Choroid plexus epithelial cell (primary cell): ENCODE results near the gene LPP.
A peak's percentile ranks its signal among the peaks of the same experiment; 100 is the strongest.
"Not testable (repeated sequence)": the region's sequence is repeated elsewhere in the genome, so short reads cannot be mapped to it uniquely, and the experiment has no call there.

ENCODE experiments used
- DNase-seq: peaks from one replicate; pipeline ENCODE4 v3.0.0-alpha.2; 2010; ENCODE audit warnings: low read depth
- H3K4me3 ChIP-seq: 2 replicates; pipeline ENCODE4 v1.5.1; 2011; ENCODE audit warnings: low read depth, mild to moderate bottlenecking, control low read depth, low read length, moderate library complexity
- TF ChIP-seq, protein P1 (sequence below): conservative IDR thresholded peaks from 2 replicates; pipeline ENCODE4 v1.5.1; 2011; ENCODE audit warnings: low read depth, mild to moderate bottlenecking, control low read depth, inconsistent platforms, low read length, moderate library complexity

Gene LPP

DNA sequence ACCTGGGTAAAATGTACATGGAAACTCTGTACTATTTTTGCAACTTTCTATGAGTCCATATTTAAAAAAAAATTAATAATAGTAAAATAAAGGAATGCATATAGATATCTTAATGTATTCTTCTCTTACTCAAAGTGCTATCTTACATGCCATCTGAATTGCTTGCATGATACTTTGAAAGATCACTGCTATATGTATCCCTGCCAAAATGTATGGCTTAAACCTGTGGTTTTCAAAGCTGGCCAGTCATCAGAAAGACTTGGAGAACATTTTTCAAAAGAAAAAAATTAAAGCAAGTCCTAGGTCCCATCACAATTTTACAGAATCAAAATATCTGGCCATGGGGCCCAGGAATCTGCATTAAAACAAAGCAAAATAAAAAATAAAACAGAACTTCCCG is 262.1 kb downstream of the LPP start:
- no peak overlapping the region for H3K4me3 ChIP-seq
- DNase-seq, result no peak
- TF ChIP-seq, protein P1, sequence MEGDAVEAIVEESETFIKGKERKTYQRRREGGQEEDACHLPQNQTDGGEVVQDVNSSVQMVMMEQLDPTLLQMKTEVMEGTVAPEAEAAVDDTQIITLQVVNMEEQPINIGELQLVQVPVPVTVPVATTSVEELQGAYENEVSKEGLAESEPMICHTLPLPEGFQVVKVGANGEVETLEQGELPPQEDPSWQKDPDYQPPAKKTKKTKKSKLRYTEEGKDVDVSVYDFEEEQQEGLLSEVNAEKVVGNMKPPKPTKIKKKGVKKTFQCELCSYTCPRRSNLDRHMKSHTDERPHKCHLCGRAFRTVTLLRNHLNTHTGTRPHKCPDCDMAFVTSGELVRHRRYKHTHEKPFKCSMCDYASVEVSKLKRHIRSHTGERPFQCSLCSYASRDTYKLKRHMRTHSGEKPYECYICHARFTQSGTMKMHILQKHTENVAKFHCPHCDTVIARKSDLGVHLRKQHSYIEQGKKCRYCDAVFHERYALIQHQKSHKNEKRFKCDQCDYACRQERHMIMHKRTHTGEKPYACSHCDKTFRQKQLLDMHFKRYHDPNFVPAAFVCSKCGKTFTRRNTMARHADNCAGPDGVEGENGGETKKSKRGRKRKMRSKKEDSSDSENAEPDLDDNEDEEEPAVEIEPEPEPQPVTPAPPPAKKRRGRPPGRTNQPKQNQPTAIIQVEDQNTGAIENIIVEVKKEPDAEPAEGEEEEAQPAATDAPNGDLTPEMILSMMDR, result no peak

DNA sequence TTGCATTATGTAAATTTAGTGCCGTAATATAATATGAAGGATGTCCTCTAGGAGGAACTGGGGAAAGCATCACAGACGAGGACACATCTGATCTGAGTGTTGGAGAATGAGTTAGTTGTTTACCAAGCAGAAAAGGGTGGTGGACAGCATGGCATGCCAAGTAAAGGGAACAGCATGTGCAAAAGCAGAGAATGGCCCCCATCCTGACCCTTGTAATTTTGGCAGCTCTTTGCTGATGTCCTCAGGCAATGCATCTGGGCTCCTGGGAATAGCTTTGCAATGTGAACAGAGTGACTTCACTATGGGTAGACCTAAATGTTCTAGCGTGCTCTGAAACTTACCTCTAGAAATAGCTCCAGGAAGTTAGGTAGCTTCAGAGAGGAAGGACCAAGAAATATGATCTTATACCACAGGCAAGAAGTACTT is 263.3 kb downstream of the LPP start:
- TF ChIP-seq, protein P1, result no peak
- no peak overlapping the region for H3K4me3 ChIP-seq
- no peak for DNase-seq

DNA sequence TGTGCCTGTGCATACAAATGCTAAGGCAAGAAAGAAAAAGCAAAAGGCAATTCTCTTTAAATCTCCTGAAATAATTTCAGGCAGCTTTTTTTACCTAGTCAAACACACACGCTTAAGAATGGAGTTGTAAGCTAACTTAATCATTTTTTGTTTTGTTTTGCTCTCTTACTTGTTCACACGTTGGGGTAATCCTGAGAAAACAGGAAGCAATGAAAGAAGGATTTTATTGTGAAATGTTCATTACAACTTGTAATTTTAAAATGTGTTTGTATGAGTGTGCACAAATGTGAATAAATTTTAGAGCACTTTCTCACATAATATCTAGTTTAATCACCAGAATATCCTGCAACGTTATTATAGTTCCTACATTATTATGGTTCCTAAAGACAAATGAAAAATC is 263.8 kb downstream of the LPP start:
- H3K4me3 ChIP-seq, result no peak overlapping the region
- DNase-seq, result no peak
- TF ChIP-seq, protein P1, result no peak

DNA sequence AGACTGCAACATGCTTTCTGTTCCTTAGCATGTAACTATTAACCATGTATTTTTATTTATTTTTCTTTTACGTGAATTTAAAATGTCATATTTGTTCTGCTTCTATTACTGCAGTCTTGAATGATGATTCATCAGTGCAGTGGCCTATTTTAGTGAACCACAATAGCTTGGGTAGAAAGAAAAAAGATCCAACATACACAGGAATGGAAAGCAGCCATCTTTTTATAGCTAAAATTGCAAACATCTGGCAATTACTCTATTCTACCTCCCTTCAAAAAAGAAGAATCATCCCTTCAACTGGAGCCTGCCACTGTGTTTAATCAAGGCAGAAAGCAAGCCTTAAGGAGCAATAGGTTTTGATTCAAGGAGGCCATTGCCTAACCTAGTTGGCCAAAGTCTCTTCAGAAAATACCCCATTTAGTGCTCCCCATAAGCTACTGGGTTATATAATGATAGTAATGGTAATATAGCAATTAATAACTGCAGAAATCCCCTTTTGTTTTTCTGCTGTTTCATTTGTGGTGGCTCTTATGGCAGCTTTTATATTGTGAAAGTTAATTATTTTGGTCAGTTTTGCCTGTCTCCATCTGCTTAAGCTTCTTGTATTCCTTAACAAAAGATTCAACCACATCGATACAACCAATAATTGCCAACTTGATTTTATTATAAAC is 267.3 kb downstream of the LPP start:
- DNase-seq, result peak; percentile 92
- TF ChIP-seq, protein P1, result no peak
- H3K4me3 ChIP-seq, result no peak overlapping the region

DNA sequence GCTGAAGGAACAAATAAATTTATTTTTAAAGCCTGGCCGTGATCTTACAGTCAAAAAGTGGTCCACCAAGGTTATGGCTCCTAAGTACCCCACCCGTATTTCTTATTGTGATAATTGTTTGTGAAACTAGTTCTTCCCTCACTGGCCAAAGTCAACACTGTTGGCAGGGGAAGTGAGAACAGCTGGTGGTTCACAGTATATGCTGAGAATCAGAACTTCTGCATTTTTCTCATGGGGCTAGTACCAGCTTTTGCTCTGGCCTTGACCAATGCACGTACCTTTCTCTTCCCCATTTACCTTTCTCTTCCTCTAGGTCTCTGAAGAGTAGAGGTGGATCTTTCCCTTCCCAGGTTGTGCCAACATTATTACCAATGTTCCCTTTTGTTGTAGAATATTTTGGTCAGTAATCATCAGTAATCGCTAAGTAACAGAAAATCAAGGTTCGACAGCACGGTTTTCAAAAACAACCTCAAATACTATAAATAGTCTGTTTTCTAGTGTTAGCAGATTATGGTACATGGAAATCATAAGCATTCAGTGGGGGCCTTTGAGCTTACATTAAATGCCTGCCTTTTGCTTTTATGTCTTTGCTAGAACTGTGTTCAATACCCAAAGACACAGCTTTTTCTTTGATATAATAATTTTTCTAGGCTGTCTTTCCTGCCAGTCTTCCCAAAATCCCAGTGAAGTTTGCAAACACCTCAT is 268.0 kb downstream of the LPP start:
- DNase-seq, result peak; percentile 58
- TF ChIP-seq, protein P1, result no peak
- no peak overlapping the region for H3K4me3 ChIP-seq

DNA sequence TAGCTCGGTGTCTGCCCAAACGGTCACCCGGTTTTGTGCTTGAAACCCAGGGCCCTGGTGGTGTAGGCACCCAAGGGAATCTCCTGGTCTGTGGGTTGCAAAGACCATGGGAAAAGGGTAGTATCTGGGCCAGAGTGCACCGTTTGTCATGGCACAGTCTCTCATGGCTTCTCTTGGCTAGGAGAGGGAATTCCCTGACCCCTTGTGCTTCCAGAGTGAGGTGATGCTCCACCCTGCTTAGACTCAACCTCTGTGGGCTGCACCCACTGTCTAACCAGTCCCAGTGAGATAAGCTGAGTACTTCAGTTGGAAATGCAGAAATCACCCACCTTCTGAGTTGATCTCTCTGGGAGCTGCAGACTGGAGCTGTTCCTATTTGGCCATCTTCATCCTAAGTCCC is 274.0 kb downstream of the LPP start:
- DNase-seq, H3K4me3 ChIP-seq: not testable (repeated sequence)

DNA sequence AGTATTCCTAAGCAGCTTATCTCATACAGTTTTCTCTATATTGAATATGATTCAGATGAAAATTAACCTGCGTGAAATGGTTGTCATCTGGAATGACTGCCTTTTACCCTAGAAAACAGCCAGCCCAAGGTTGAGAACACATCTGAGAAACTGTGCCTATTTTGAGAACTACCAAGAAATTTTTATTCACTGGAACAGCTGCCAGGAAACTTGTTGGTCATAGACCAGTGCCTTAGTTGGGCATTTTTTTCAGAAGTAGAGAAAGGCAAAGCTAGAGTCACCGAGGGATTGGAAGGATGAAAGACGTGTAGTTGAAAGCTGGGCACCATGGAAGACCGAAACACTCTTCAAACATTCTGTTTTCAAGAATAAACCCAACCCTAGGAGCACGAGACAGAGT is 277.1 kb downstream of the LPP start:
- TF ChIP-seq, protein P1, result no peak
- no peak overlapping the region for H3K4me3 ChIP-seq
- no peak for DNase-seq
